WERI-Rb-1 (cell line): ENCODE data around the gene RRAGD.

Source experiments
- DNase-seq: peaks from one replicate; pipeline ENCODE4 v3.0.0-alpha.2; 2020
- H3K27ac ChIP-seq: fragments of 250-450 bp; sonication (Bioruptor Pico); 2 replicates; pipeline ENCODE4 v1.5.1; 2020; ENCODE audit warnings: mild to moderate bottlenecking, moderate library complexity
- H3K27me3 ChIP-seq: fragments of 250-450 bp; sonication (Bioruptor Pico); 2 replicates; pipeline ENCODE4 v1.5.1; 2021; ENCODE audit warnings: mild to moderate bottlenecking, low read depth, moderate library complexity; ENCODE audit not compliant: insufficient read depth, severe bottlenecking
- H3K36me3 ChIP-seq: fragments of 250-450 bp; sonication (Bioruptor Pico); 2 replicates; pipeline ENCODE4 v1.5.1; 2020; ENCODE audit warnings: mild to moderate bottlenecking, moderate library complexity
- H3K4me3 ChIP-seq: 2 replicates; pipeline ENCODE4 v1.5.1; 2011; ENCODE audit warnings: low read depth, mild to moderate bottlenecking, control low read depth, low read length
- H3K9me3 ChIP-seq: fragments of 250-450 bp; sonication (Bioruptor Pico); 2 replicates; pipeline ENCODE4 v1.5.1; 2021; ENCODE audit warnings: mild to moderate bottlenecking, moderate library complexity; ENCODE audit not compliant: severe bottlenecking
- TF ChIP-seq, protein P1 (sequence below): IDR thresholded peaks from 2 replicates; pipeline ENCODE4 v1.5.1; 2011; ENCODE audit warnings: low read depth, mild to moderate bottlenecking, control low read depth, inconsistent platforms, low read length

The RRAGD gene

DNA sequence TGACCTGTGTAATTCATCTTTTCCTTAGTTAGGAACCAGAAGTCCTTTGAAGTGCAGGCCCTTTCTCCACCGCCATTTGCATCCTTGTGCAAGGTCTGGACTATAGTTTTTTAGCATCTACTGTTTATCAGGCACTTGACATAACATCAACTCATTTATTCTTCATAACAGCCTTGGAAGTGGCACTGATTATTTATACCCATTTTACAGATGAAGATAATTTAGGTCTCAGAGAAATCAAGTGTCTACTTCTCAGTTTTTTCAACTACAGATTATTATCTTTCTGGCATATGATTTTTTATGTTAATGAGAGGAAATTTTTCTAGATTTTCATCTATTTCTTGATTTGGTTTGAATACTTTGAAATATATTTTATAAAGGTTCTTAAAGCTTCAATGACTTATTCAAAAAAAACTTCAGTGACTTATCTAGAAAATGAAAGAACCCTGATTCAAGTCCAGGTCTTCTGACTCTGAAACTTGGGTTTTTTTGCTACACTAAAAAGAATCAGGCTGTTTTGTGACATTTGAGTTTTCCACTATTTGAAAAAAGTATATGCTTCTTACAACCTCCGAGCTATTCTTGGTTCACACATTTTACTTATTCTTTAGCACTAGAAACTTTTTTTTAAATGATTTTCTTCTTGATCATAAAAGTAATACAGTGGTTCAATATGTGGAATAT is 56.4 kb downstream of the RRAGD start:
- H3K36me3 ChIP-seq: no peaks in the 10 kb centered on the region
- H3K9me3 ChIP-seq: no peaks in the 10 kb centered on the region
- no peak overlapping the region for H3K27ac ChIP-seq
- H3K27me3 ChIP-seq: no peaks in the 10 kb centered on the region
- DNase-seq: no peak
- H3K4me3 ChIP-seq: no peak overlapping the region
- TF ChIP-seq, protein P1, sequence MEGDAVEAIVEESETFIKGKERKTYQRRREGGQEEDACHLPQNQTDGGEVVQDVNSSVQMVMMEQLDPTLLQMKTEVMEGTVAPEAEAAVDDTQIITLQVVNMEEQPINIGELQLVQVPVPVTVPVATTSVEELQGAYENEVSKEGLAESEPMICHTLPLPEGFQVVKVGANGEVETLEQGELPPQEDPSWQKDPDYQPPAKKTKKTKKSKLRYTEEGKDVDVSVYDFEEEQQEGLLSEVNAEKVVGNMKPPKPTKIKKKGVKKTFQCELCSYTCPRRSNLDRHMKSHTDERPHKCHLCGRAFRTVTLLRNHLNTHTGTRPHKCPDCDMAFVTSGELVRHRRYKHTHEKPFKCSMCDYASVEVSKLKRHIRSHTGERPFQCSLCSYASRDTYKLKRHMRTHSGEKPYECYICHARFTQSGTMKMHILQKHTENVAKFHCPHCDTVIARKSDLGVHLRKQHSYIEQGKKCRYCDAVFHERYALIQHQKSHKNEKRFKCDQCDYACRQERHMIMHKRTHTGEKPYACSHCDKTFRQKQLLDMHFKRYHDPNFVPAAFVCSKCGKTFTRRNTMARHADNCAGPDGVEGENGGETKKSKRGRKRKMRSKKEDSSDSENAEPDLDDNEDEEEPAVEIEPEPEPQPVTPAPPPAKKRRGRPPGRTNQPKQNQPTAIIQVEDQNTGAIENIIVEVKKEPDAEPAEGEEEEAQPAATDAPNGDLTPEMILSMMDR: no peak

DNA sequence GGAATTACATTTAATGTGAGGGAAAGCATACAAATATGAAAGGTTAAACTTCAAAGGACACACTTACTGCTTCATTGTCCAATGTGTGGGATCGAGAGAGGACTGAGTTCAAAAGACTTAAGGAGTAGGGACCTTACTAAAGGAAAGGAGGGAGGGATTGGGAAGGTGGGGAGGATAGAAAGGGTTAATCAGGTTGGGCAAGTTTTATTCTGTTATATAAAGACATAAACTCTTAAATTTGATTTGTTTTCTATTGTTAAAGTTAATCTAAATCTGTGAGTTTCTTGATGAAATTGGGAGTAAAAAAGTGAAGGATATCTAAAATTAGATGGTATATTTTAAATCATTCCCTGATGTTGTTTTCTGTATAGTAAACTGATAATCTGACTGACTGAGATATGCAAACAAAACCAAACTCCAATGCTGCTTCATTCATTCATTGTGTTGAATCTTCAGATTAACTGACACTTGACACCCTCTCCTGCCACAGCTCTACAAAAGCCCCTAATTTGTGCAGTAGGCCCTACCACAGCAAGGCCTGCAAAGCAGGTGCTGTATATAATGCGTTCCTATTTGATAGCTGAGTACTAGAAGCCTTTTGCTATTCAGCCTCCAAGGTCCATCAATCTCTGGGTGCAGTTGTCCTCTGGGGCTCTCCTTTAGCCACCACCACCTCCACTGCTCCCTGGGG is 58.2 kb downstream of the RRAGD start:
- Histone ChIP-seq H3K36me3 (no peaks in the 10 kb centered on the region), H3K9me3 (no peaks in the 10 kb centered on the region), H3K4me3 (no peak overlapping the region), H3K27ac (no peak overlapping the region), H3K27me3 (no peaks in the 10 kb centered on the region)
- TF ChIP-seq, protein P1: no peak
- peak; percentile 25 for DNase-seq

DNA sequence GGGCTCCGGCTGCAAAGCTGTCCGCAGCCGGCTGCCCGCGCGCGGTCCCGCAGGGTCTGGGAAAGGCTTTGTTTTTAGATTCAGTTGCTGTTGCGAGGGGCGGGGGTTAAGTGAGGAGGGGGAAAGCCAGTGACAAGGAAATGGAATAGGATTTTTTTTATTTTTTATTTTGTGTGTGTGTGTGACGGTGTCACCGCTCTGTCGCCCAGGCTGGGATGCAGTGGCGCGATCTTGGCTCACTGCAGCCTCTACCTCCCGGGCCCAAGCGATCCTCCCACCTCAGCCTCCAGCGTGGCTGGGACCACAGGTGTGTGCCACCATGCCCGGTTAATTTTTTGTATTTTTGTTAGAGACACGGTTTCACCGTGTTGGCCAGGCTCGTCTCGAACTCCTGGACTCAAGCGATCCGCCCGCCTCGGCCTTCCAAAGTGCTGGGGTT is 58.9 kb downstream of the RRAGD start:
- TF ChIP-seq, protein P1: no peak
- DNase-seq: no peak
- H3K27ac ChIP-seq: peak overlapping the region; percentile 95

DNA sequence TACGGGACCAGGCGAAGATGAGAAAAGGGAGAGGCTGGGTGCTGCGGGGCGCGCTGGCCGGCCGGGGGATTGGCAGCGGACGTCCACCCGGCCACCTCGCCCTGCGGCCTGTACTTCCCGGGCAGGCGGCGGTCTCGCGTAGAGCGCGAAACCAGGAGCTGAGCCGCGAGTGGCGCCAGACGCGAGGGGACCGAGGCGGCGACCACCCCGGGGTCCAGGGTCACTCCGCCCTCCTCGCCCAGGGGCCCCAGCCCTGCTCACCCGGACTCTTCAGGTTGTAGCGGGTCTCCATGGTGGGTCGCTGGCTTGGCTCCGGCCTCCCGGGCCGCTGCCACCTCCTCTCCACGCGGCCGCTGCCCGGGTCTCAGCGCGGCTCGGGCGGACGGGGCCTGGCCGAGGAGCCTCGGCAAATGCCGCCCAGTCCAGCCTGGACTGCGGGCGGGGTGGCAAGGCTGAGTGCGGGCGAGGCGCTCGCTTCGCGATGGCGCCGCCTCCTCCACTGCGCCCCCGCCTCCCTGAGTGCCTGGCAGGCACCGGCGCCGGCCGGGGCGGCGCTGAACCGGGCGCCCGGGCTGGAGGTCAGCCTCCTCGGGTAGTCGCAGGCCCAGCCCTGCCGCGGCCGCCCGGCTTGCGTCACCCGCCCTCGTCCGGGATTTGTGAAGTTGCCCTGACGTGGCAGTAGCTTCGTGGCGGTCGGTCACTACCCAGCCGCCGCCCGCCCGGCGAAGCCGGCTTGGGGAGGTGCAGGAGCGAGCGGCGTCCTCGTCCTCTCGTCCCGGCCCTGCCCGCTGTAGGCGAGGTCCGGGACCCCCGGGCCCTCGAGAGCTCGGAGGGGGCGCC is 59.6 kb downstream of the RRAGD start, which contains the start of gene UBE2J1:
UBE2J1 (minus strand) TSS at position 445 of the 840 bp plus-strand sequence; CDS start at position 292, 153 bp downstream.
- DNase-seq: peak; percentile 85
- H3K36me3 ChIP-seq: no peaks in the 10 kb centered on the region
- H3K9me3 ChIP-seq: no peaks in the 10 kb centered on the region
- TF ChIP-seq, protein P1: no peak
- H3K27ac ChIP-seq: peak within 1 kb of the TSS; percentile 95
- peak within 1 kb of the TSS; percentile 66 for H3K4me3 ChIP-seq
- H3K27me3 ChIP-seq: no peaks in the 10 kb centered on the region

More for the DNA sequence above, 58.9 kb downstream of the RRAGD start:
- Histone ChIP-seq H3K4me3 (peak overlapping the region; percentile 66), H3K9me3 (no peaks in the 10 kb centered on the region), H3K36me3 (no peaks in the 10 kb centered on the region), H3K27me3 (no peaks in the 10 kb centered on the region)

DNA sequence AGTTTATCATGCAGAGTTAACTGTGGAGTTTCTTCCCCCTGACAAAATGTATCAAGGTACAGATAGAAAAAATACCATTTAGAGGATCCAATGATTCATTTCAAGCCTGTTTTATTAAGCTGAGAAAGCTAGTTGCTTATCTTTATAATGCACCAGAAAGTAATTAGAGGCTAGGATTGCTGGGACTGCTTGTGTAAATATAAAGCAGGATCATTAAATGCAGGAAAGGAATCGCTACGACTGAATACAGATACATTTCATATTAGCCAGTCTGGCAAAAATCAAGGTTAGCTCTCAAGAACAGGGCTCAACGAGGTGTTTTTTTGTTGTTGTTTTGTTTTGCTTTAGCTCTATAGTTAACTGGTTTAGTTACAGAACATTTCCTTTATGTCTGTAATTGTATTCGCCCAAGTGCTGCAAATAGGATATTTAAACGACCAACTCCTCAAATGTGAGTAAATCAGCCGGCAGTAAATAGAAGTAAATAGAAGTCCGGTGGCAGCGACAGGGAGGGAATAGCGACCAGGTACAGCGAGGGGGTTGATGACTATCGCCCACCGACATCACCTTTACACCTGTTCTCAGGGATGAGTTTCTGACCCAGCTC is 60.3 kb downstream of the RRAGD start:
- Histone ChIP-seq H3K27me3 (no peaks in the 10 kb centered on the region), H3K27ac (peak overlapping the region; percentile 95), H3K4me3 (peak overlapping the region; percentile 66), H3K9me3 (no peaks in the 10 kb centered on the region), H3K36me3 (no peaks in the 10 kb centered on the region)
- TF ChIP-seq, protein P1: no peak
- DNase-seq: no peak
